Naive thymus-derived CD4-positive, alpha-beta T cell (primary cell): ENCODE measurements around the gene MSRB1. TPM values are rescaled to one million over a fixed set of nuclear protein-coding genes. Genes with fewer than 3 reads are reported as not detected.
"Not testable (repeated sequence)": the region's sequence is repeated elsewhere in the genome, so short reads cannot be mapped to it uniquely, and the experiment has no call there.

ENCODE experiments used
- ATAC-seq: fragments of 150-1000 bp; cut with Tn5 transposase; 2 replicates; pipeline ENCODE4 v1.10.0; 2021; ENCODE audit warnings: mild to moderate bottlenecking, moderate library complexity
- CTCF ChIA-PET: fragments of 350-600 bp; sonication (Branson Sonifier 250); formaldehyde crosslinking; loops from one replicate; lab custom pipeline; 2021; ENCODE audit warnings: antibody characterized with exemption; lab: Charles Lee
- POLR2A ChIA-PET: fragments of 350-600 bp; sonication (Branson Sonifier 250); formaldehyde crosslinking; loops from one replicate; lab custom pipeline; 2021; ENCODE audit warnings: antibody characterized with exemption, inconsistent platforms; lab: Charles Lee
- DNase-seq, 9 donors: peaks; one replicate each; pipeline versions ENCODE4 v3.0.0 to v3.0.0-alpha.2; 2020 to 2022; ENCODE audit warnings: mixed read lengths in 1 of 9
- H3K27ac ChIP-seq: one replicate; pipeline ENCODE4 v1.7.0; 2013; ENCODE audit warnings: mild to moderate bottlenecking, low read depth, low read length, moderate library complexity
- H3K27me3 ChIP-seq, 2 donors: one replicate each; pipeline ENCODE4 v1.7.0; 2013; ENCODE audit warnings: low read length in 2 of 2, mild to moderate bottlenecking in 2 of 2, moderate library complexity in 2 of 2; ENCODE audit not compliant: control insufficient read depth in 2 of 2, insufficient read depth in 2 of 2
- H3K36me3 ChIP-seq, 3 experiments: 1 replicate in 2 of 3; 2 replicates in 1 of 3; pipeline ENCODE4 v1.7.0; 2013; ENCODE audit warnings: low read length in 3 of 3, mild to moderate bottlenecking in 3 of 3, moderate library complexity in 1 of 3; ENCODE audit not compliant: insufficient read depth in 3 of 3, control insufficient read depth in 2 of 3
- H3K4me1 ChIP-seq, 2 donors: one replicate each; pipeline ENCODE4 v1.7.0; 2013; ENCODE audit warnings: low read length in 2 of 2, mild to moderate bottlenecking in 2 of 2, moderate library complexity in 1 of 2; ENCODE audit not compliant: control insufficient read depth in 2 of 2, insufficient read depth in 2 of 2
- H3K4me3 ChIP-seq: 2 replicates; pipeline ENCODE4 v1.7.0; 2013; ENCODE audit warnings: mild to moderate bottlenecking, low read length
- H3K9me3 ChIP-seq, 3 experiments: 1 replicate in 2 of 3; 2 replicates in 1 of 3; pipeline ENCODE4 v1.7.0; 2013; ENCODE audit warnings: low read length in 3 of 3; ENCODE audit not compliant: control insufficient read depth in 2 of 3
- H3K27ac Mint-ChIP-seq, 9 donors: one replicate each; pipeline ENCODE4 v1.8.0; 2020 to 2022; ENCODE audit warnings: mixed read lengths in 9 of 9, mild to moderate bottlenecking in 8 of 9, moderate library complexity in 5 of 9, inconsistent platforms in 2 of 9
- H3K27me3 Mint-ChIP-seq, 5 donors: one replicate each; pipeline ENCODE4 v1.8.0; 2021 to 2022; ENCODE audit warnings: mixed read lengths in 5 of 5, mild to moderate bottlenecking in 1 of 5
- H3K36me3 Mint-ChIP-seq, 5 donors: one replicate each; pipeline ENCODE4 v1.8.0; 2020 to 2022; ENCODE audit warnings: mixed read lengths in 5 of 5, mild to moderate bottlenecking in 3 of 5, inconsistent platforms in 1 of 5
- H3K4me1 Mint-ChIP-seq, 7 donors: one replicate each; pipeline ENCODE4 v1.8.0; 2020 to 2022; ENCODE audit warnings: mixed read lengths in 7 of 7, mild to moderate bottlenecking in 3 of 7, inconsistent platforms in 1 of 7
- H3K4me3 Mint-ChIP-seq, 10 donors: one replicate each; pipeline ENCODE4 v1.8.0; 2020 to 2022; ENCODE audit warnings: mild to moderate bottlenecking in 10 of 10, mixed read lengths in 10 of 10, moderate library complexity in 6 of 10, inconsistent platforms in 2 of 10
- H3K9me3 Mint-ChIP-seq, 11 donors: one replicate each; pipeline ENCODE4 v1.8.0; 2020 to 2022; ENCODE audit warnings: mixed read lengths in 11 of 11, mild to moderate bottlenecking in 4 of 11, inconsistent platforms in 1 of 11, moderate library complexity in 1 of 11
- intact Hi-C, 2 donors: fragments of 100-400 bp; cut with micrococcal nuclease; formaldehyde crosslinking; loops; one replicate each; pipeline ENCODE4 v1.15.1; 2023
- polyA plus RNA-seq, 2 donors: library from polyadenylated mRNA; unstranded; fragments of 300-500 nt; fragmentation: Illumina TruSeq; gene quantifications; one replicate each; pipeline ENCODE4 v1.2.3, GENCODE V29; 2021
- total RNA-seq, 6 experiments: library from RNA in 5 of 6; stranded (reverse) in 5 of 6; gene quantifications; 1 replicate in 5 of 6; 2 replicates in 1 of 6; pipeline ENCODE4 v1.2.3 and lab custom pipeline; 2021 to 2026

The MSRB1 gene
- total and polyA plus RNA-seq, 7 experiments from 2014 or later: 5.5 to 27.0 (median 15.6) TPM

DNA sequence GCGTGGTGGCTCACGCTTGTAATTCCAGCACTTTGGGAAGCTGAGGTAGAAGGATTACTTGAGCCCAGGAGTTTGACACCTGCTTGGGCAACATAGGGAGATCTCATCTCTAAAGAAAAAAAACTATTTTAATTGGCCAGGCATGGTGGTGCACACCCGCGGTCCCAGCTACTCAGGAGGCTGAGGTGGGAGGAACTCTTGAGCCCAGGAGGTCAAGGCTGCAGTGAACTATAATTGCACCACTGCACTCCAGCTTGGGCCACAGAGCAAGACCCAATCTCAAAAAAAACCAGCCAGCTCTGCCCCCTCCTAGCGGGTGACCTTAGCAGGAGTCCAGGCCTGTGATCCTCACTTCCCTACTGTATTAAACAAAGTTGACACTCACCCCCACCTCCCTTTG, 18.9 kb downstream of the MSRB1 start:
- no peak for DNase-seq
- Histone ChIP-seq H3K4me1 (no peaks in the 10 kb centered on the region), H3K27ac (no peak overlapping the region), H3K36me3 (no peaks in the 10 kb centered on the region), H3K4me3 (no peak overlapping the region), H3K9me3 (no peaks in the 10 kb centered on the region), H3K27me3 (peaks cover 0 to 4% of the 10 kb centered on the region in 2 donors)
- Mint-ChIP-seq H3K4me1 (peaks cover 2 to 11% (median 4%) of the 10 kb centered on the region in 7 donors), H3K9me3 (no peaks in the 10 kb centered on the region), H3K4me3 (no peak overlapping the region), H3K27ac (no peak overlapping the region), H3K36me3 (peaks cover 0 to 5% (median 0%) of the 10 kb centered on the region in 5 donors), H3K27me3 (peaks cover 27 to 50% (median 35%) of the 10 kb centered on the region in 5 donors)
- intact Hi-C loops: loop anchor here in 1 of 2 donors (10.0 kb wide), 1 partner anchor 399 kb away; no protein-coding TSS in a partner anchor
- POLR2A ChIA-PET: no interaction called here
- CTCF ChIA-PET: no interaction called here
- ATAC-seq: no peak

DNA sequence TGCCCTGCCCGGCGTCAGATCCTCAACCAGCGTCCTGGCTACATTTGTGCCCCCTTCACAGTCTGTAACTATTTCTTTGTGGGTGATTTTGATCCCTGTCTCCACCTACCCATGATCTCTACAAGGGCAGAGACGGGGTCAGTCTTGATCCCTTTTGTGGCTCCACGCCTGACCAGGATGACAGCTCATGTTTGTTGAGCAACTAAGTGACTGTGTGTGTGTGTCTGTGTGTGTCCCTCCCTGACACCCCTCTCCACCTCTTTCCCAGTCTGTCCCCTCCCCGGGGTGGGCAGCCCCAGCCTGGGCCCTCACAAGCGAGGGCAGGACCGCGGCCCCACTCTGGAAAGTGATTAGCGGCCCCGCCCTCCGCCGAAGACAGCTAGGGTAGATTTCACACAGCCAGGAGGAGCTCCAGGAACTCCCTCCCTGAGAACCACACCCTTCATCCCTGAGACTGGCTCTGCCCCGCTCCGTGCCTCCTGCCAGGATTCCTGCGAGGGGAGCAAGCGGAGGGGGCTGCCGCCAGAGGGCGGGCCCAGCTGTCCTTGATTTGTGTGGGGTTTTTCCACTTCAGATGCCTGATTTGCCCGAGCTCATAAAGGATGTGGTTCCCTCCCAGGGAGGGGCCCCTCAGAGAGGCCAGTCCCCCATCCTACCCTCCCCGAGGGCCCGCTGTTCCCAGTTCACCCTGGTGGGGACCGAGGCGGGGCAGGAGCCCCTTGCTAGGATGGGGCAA, 19.5 kb downstream of the MSRB1 start:
- CTCF ChIA-PET: interaction anchor here (0.6 kb wide), 1 partner anchor 40 kb away, joined by 3 read pairs; no protein-coding TSS in a partner anchor
- ATAC-seq: peak; percentile 37

GRCh38 chr16:1922357-1922756, 20.6 kb downstream of the MSRB1 start:
- no peak overlapping the region for H3K4me3 Mint-ChIP-seq
- H3K27ac Mint-ChIP-seq: peak overlapping the region in 1 of 9 donors; percentile 48
- ATAC-seq (no peak), DNase-seq (no peak)
- no peaks in the 10 kb centered on the region for H3K36me3 ChIP-seq
- no peaks in the 10 kb centered on the region for H3K9me3 ChIP-seq
- no peaks in the 10 kb centered on the region for H3K9me3 Mint-ChIP-seq
- peaks cover 27 to 58% (median 35%) of the 10 kb centered on the region in 5 donors for H3K27me3 Mint-ChIP-seq
- H3K27me3 ChIP-seq: peaks cover 2 to 4% of the 10 kb centered on the region in 2 donors
- ChIA-PET CTCF (interaction anchor here (0.7 kb wide), 1 partner anchor 491 kb away, joined by 3 read pairs; no protein-coding TSS in a partner anchor), POLR2A (interaction anchor here (0.7 kb wide), 1 partner anchor 25 kb away, joined by 3 read pairs; no protein-coding TSS in a partner anchor)
- H3K36me3 Mint-ChIP-seq: peaks cover 0 to 5% (median 0%) of the 10 kb centered on the region in 5 donors
- intact Hi-C loops: loop anchor here in 1 of 2 donors (10.0 kb wide), 1 partner anchor 398 kb away; no protein-coding TSS in a partner anchor
- H3K4me3 ChIP-seq: no peak overlapping the region
- no peak overlapping the region for H3K27ac ChIP-seq
- peaks cover 0 to 9% (median 3%) of the 10 kb centered on the region in 7 donors for H3K4me1 Mint-ChIP-seq
- no peaks in the 10 kb centered on the region for H3K4me1 ChIP-seq

More for the DNA sequence above, 19.5 kb downstream of the MSRB1 start:
- Mint-ChIP-seq H3K4me3 (no peak overlapping the region), H3K4me1 (peaks cover 0 to 9% (median 3%) of the 10 kb centered on the region in 7 donors), H3K36me3 (peaks cover 0 to 5% (median 0%) of the 10 kb centered on the region in 5 donors), H3K27me3 (peaks cover 27 to 56% (median 35%) of the 10 kb centered on the region in 5 donors), H3K27ac (no peak overlapping the region), H3K9me3 (no peaks in the 10 kb centered on the region)
- Histone ChIP-seq H3K27me3 (peaks cover 2 to 4% of the 10 kb centered on the region in 2 donors), H3K9me3 (no peaks in the 10 kb centered on the region), H3K4me3 (no peak overlapping the region), H3K4me1 (no peaks in the 10 kb centered on the region), H3K36me3 (no peaks in the 10 kb centered on the region), H3K27ac (no peak overlapping the region)
- POLR2A ChIA-PET: no interaction called here
- intact Hi-C loops: loop anchor here in 1 of 2 donors (10.0 kb wide), 1 partner anchor 399 kb away; no protein-coding TSS in a partner anchor
- no peak for DNase-seq

DNA sequence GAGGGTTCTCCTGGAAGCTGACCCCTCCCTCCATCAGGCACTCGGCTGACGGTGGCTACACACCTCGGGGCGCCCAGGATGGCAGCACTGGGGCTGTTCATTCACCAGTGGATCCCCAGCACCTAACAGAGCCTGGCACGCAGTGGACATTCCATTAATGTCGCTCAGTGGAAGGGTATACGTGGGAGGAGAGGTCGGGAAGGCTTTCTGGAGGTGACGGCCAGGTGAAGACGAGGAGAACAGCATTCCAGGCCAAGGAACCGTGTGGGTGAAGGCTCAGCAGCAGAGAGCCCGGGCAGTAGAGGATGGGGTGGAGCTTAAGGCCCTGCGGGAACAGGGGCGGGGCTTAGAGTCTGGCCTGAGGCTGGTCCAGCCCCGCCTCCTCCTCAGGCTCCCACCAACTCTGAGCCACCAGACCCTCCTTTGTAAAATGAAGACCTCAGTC, 22.2 kb downstream of the MSRB1 start:
- peaks cover 0 to 5% (median 0%) of the 10 kb centered on the region in 5 donors for H3K36me3 Mint-ChIP-seq
- peaks cover 42 to 74% (median 50%) of the 10 kb centered on the region in 5 donors for H3K27me3 Mint-ChIP-seq
- Histone ChIP-seq H3K27me3 (peaks cover 2 to 4% of the 10 kb centered on the region in 2 donors), H3K36me3 (no peaks in the 10 kb centered on the region), H3K4me3 (no peak overlapping the region), H3K9me3 (no peaks in the 10 kb centered on the region), H3K4me1 (no peaks in the 10 kb centered on the region), H3K27ac (no peak overlapping the region)
- ChIA-PET CTCF (interaction anchor here (0.5 kb wide), 1 partner anchor 222 kb away, joined by 7 read pairs; no protein-coding TSS in a partner anchor), POLR2A (no interaction called here)
- DNase-seq (no peak), ATAC-seq (no peak)
- no peak overlapping the region for H3K4me3 Mint-ChIP-seq
- H3K4me1 Mint-ChIP-seq: peaks cover 0 to 10% (median 3%) of the 10 kb centered on the region in 7 donors
- no peaks in the 10 kb centered on the region for H3K9me3 Mint-ChIP-seq
- intact Hi-C loops: loop anchor here in 1 of 2 donors (10.0 kb wide), 1 partner anchor 396 kb away; no protein-coding TSS in a partner anchor
- H3K27ac Mint-ChIP-seq: no peak overlapping the region

- CTCF ChIA-PET, H3K9me3 ChIP-seq, DNase-seq, H3K36me3 Mint-ChIP-seq, H3K9me3 Mint-ChIP-seq, POLR2A ChIA-PET, H3K27ac ChIP-seq, H3K4me1 Mint-ChIP-seq, H3K27ac Mint-ChIP-seq, H3K4me3 ChIP-seq, ATAC-seq, H3K4me3 Mint-ChIP-seq, H3K36me3 ChIP-seq, H3K27me3 ChIP-seq, H3K4me1 ChIP-seq: not testable (repeated sequence)
- H3K27me3 Mint-ChIP-seq: peaks cover 42 to 80% (median 56%) of the 10 kb centered on the region in 5 donors
- intact Hi-C loops: loop anchor here in 1 of 2 donors (10.0 kb wide), 1 partner anchor 395 kb away; no protein-coding TSS in a partner anchor
Measured at GRCh38 chr16:1920122-1920521, 22.9 kb downstream of the MSRB1 start.

DNA sequence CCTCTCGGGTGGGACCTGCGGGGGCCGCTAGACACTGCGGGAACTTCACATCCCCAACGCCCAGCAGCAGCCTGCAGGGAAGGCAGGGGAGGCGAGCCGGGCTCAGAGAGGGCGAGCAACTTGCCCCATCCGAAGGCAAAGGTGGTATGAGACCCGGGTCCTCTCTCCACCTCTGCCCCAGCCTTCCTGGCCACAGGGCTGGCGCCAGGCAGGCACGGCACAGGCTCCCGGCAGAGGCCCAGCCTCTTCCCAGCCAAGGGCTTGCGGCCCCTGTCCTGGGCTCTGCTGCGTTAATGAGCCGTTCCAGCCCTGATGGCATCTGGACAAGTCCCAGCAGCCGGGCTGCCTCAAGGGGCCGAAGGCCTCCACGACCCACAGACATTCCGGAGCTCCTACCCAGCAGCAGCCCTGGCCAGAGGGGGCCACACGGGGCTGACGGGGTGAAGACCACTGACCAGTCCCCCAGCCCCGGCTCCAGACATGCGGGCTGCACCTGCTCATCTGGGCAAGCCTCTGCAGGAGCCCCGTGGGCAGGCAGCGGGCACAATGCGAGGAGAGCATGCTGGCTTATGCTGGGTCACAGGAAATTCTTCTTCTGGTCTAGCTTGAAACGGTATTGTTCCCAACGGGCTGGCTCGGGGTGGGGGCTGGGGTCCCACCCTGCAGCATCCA, 23.5 kb downstream of the MSRB1 start:
- H3K36me3 Mint-ChIP-seq: peaks cover 0 to 5% (median 0%) of the 10 kb centered on the region in 5 donors
- peaks cover 42 to 78% (median 56%) of the 10 kb centered on the region in 5 donors for H3K27me3 Mint-ChIP-seq
- no peak overlapping the region for H3K27ac Mint-ChIP-seq
- Histone ChIP-seq H3K27me3 (peaks cover 2 to 4% of the 10 kb centered on the region in 2 donors), H3K4me3 (no peak overlapping the region), H3K36me3 (no peaks in the 10 kb centered on the region), H3K27ac (no peak overlapping the region), H3K9me3 (no peaks in the 10 kb centered on the region), H3K4me1 (no peaks in the 10 kb centered on the region)
- intact Hi-C loops: loop anchor here in 1 of 2 donors (5.0 kb wide), 1 partner anchor 42 kb away; no protein-coding TSS in a partner anchor
- POLR2A ChIA-PET: no interaction called here
- no peak overlapping the region for H3K4me3 Mint-ChIP-seq
- peaks cover 0 to 10% (median 5%) of the 10 kb centered on the region in 7 donors for H3K4me1 Mint-ChIP-seq
- ATAC-seq (no peak), DNase-seq (no peak)
- CTCF ChIA-PET: no interaction called here
- no peaks in the 10 kb centered on the region for H3K9me3 Mint-ChIP-seq
